ENCODE data around the gene STARD5.

The STARD5 gene

GRCh38 chr15:81323944-81324881 is at the start of gene STARD5:
Gene STARD5, minus strand, starts transcription at chr15:81324141. Its CDS starts 42 bp downstream, at chr15:81324099.
- Histone ChIP-seq H2AFZ (ENCODE audit: low read length, unreplicated experiment) (peak within 1 kb of the TSS; percentile 91), H3K4me1 (ENCODE audit: control insufficient read depth, insufficient read depth, low read length, unreplicated experiment) (peaks cover 26% of the 10 kb centered on the region), H3K79me2 (ENCODE audit: control insufficient read depth, insufficient read depth, low read length, unreplicated experiment) (no peaks in the 10 kb centered on the region), H3K4me3 (ENCODE audit: low read depth, low read length) (peak within 1 kb of the TSS; percentile 91), H3K27me3 (ENCODE audit: insufficient read depth, low read length) (no peaks in the 10 kb centered on the region), H3K36me3 (ENCODE audit: insufficient read depth, low read length) (no peaks in the 10 kb centered on the region), H3K27ac (ENCODE audit: low read depth, low read length) (no peak within 1 kb of the TSS)

GRCh38 chr15:81373176-81373575 is 49.2 kb upstream of the STARD5 start:
- Histone ChIP-seq H3K4me1 (ENCODE audit: control insufficient read depth, insufficient read depth, low read length, unreplicated experiment) (no peaks in the 10 kb centered on the region), H3K27ac (ENCODE audit: low read depth, low read length) (no peak overlapping the region), H2AFZ (ENCODE audit: low read length, unreplicated experiment) (no peak overlapping the region), H3K27me3 (ENCODE audit: insufficient read depth, low read length) (peaks cover 39% of the 10 kb centered on the region), H3K36me3 (ENCODE audit: insufficient read depth, low read length) (no peaks in the 10 kb centered on the region), H3K79me2 (ENCODE audit: control insufficient read depth, insufficient read depth, low read length, unreplicated experiment) (no peaks in the 10 kb centered on the region), H3K4me3 (ENCODE audit: low read depth, low read length) (no peak overlapping the region)

GRCh38 chr15:81372575-81372974 is 48.6 kb upstream of the STARD5 start:
- Histone ChIP-seq H3K27me3 (ENCODE audit: insufficient read depth, low read length) (peaks cover 35% of the 10 kb centered on the region), H3K27ac (ENCODE audit: low read depth, low read length) (no peak overlapping the region), H3K79me2 (ENCODE audit: control insufficient read depth, insufficient read depth, low read length, unreplicated experiment) (no peaks in the 10 kb centered on the region), H3K4me1 (ENCODE audit: control insufficient read depth, insufficient read depth, low read length, unreplicated experiment) (no peaks in the 10 kb centered on the region), H3K4me3 (ENCODE audit: low read depth, low read length) (no peak overlapping the region), H3K36me3 (ENCODE audit: insufficient read depth, low read length) (no peaks in the 10 kb centered on the region), H2AFZ (ENCODE audit: low read length, unreplicated experiment) (no peak overlapping the region)

GRCh38 chr15:81363718-81364500 is 40.0 kb upstream of the STARD5 start:
- Histone ChIP-seq H3K79me2 (ENCODE audit: control insufficient read depth, insufficient read depth, low read length, unreplicated experiment) (no peaks in the 10 kb centered on the region), H3K4me3 (ENCODE audit: low read depth, low read length) (no peak overlapping the region), H3K27ac (ENCODE audit: low read depth, low read length) (no peak overlapping the region), H3K4me1 (ENCODE audit: control insufficient read depth, insufficient read depth, low read length, unreplicated experiment) (no peaks in the 10 kb centered on the region), H3K36me3 (ENCODE audit: insufficient read depth, low read length) (no peaks in the 10 kb centered on the region), H2AFZ (ENCODE audit: low read length, unreplicated experiment) (no peak overlapping the region), H3K27me3 (ENCODE audit: insufficient read depth, low read length) (peaks cover 22% of the 10 kb centered on the region)

GRCh38 chr15:81363276-81363675 is 39.3 kb upstream of the STARD5 start:
- Histone ChIP-seq H3K27ac (ENCODE audit: low read depth, low read length) (no peak overlapping the region), H3K4me1 (ENCODE audit: control insufficient read depth, insufficient read depth, low read length, unreplicated experiment) (no peaks in the 10 kb centered on the region), H3K36me3 (ENCODE audit: insufficient read depth, low read length) (no peaks in the 10 kb centered on the region), H2AFZ (ENCODE audit: low read length, unreplicated experiment) (no peak overlapping the region), H3K4me3 (ENCODE audit: low read depth, low read length) (no peak overlapping the region), H3K27me3 (ENCODE audit: insufficient read depth, low read length) (peaks cover 27% of the 10 kb centered on the region), H3K79me2 (ENCODE audit: control insufficient read depth, insufficient read depth, low read length, unreplicated experiment) (no peaks in the 10 kb centered on the region)

- Histone ChIP-seq H3K4me3 (ENCODE audit: low read depth, low read length) (no peak overlapping the region), H3K27ac (ENCODE audit: low read depth, low read length) (no peak overlapping the region), H3K36me3 (ENCODE audit: insufficient read depth, low read length) (no peaks in the 10 kb centered on the region), H2AFZ (ENCODE audit: low read length, unreplicated experiment) (no peak overlapping the region), H3K27me3 (ENCODE audit: insufficient read depth, low read length) (peaks cover 32% of the 10 kb centered on the region), H3K79me2 (ENCODE audit: control insufficient read depth, insufficient read depth, low read length, unreplicated experiment) (no peaks in the 10 kb centered on the region), H3K4me1 (ENCODE audit: control insufficient read depth, insufficient read depth, low read length, unreplicated experiment) (no peaks in the 10 kb centered on the region)
Observed at GRCh38 chr15:81362790-81363189, 38.8 kb upstream of the STARD5 start.

GRCh38 chr15:81361891-81362290 is 38.0 kb upstream of the STARD5 start:
- H3K27ac ChIP-seq (ENCODE audit: low read depth, low read length): no peak overlapping the region
- peaks cover 40% of the 10 kb centered on the region for H3K27me3 ChIP-seq (ENCODE audit: insufficient read depth, low read length)
- no peak overlapping the region for H2AFZ ChIP-seq (ENCODE audit: low read length, unreplicated experiment)
- H3K79me2 ChIP-seq (ENCODE audit: control insufficient read depth, insufficient read depth, low read length, unreplicated experiment): no peaks in the 10 kb centered on the region
- H3K4me1 ChIP-seq (ENCODE audit: control insufficient read depth, insufficient read depth, low read length, unreplicated experiment): no peaks in the 10 kb centered on the region
- no peaks in the 10 kb centered on the region for H3K36me3 ChIP-seq (ENCODE audit: insufficient read depth, low read length)
- no peak overlapping the region for H3K4me3 ChIP-seq (ENCODE audit: low read depth, low read length)

GRCh38 chr15:81360491-81360890 is 36.5 kb upstream of the STARD5 start:
- no peaks in the 10 kb centered on the region for H3K36me3 ChIP-seq (ENCODE audit: insufficient read depth, low read length)
- H3K27ac ChIP-seq (ENCODE audit: low read depth, low read length): no peak overlapping the region
- no peaks in the 10 kb centered on the region for H3K79me2 ChIP-seq (ENCODE audit: control insufficient read depth, insufficient read depth, low read length, unreplicated experiment)
- no peak overlapping the region for H2AFZ ChIP-seq (ENCODE audit: low read length, unreplicated experiment)
- peaks cover 43% of the 10 kb centered on the region for H3K27me3 ChIP-seq (ENCODE audit: insufficient read depth, low read length)
- H3K4me1 ChIP-seq (ENCODE audit: control insufficient read depth, insufficient read depth, low read length, unreplicated experiment): no peaks in the 10 kb centered on the region
- H3K4me3 ChIP-seq (ENCODE audit: low read depth, low read length): no peak overlapping the region

GRCh38 chr15:81358248-81358647 is 34.3 kb upstream of the STARD5 start:
- Histone ChIP-seq H3K4me3 (ENCODE audit: low read depth, low read length) (no peak overlapping the region), H2AFZ (ENCODE audit: low read length, unreplicated experiment) (no peak overlapping the region), H3K27ac (ENCODE audit: low read depth, low read length) (no peak overlapping the region), H3K27me3 (ENCODE audit: insufficient read depth, low read length) (peaks cover 43% of the 10 kb centered on the region), H3K79me2 (ENCODE audit: control insufficient read depth, insufficient read depth, low read length, unreplicated experiment) (no peaks in the 10 kb centered on the region), H3K4me1 (ENCODE audit: control insufficient read depth, insufficient read depth, low read length, unreplicated experiment) (no peaks in the 10 kb centered on the region), H3K36me3 (ENCODE audit: insufficient read depth, low read length) (no peaks in the 10 kb centered on the region)

- H3K79me2 ChIP-seq (ENCODE audit: control insufficient read depth, insufficient read depth, low read length, unreplicated experiment): no peaks in the 10 kb centered on the region
- H2AFZ ChIP-seq (ENCODE audit: low read length, unreplicated experiment): no peak overlapping the region
- no peaks in the 10 kb centered on the region for H3K36me3 ChIP-seq (ENCODE audit: insufficient read depth, low read length)
- H3K27ac ChIP-seq (ENCODE audit: low read depth, low read length): no peak overlapping the region
- H3K4me1 ChIP-seq (ENCODE audit: control insufficient read depth, insufficient read depth, low read length, unreplicated experiment): no peaks in the 10 kb centered on the region
- peaks cover 43% of the 10 kb centered on the region for H3K27me3 ChIP-seq (ENCODE audit: insufficient read depth, low read length)
- no peak overlapping the region for H3K4me3 ChIP-seq (ENCODE audit: low read depth, low read length)
Observed at GRCh38 chr15:81357180-81357686, 33.3 kb upstream of the STARD5 start.
